ENCODE data around the gene ANTKMT.
A peak's percentile ranks its signal among the peaks of the same experiment; 100 is the strongest.

ANTKMT gene

GRCh38 chr16:718389-718788 lies 2.6 kb upstream of the ANTKMT start:
- H3K36me3 ChIP-seq (ENCODE audit: insufficient read depth, low read length), result no peaks in the 10 kb centered on the region
- no peaks in the 10 kb centered on the region for H3K27me3 ChIP-seq (ENCODE audit: insufficient read depth, low read length, poor library complexity, severe bottlenecking)
- no peaks in the 10 kb centered on the region for H3K79me2 ChIP-seq (ENCODE audit: insufficient read depth, low read length)
- no peak overlapping the region for H3K4me3 ChIP-seq (ENCODE audit: low read length, poor library complexity, severe bottlenecking)
- H3K4me2 ChIP-seq (ENCODE audit: low read depth, low read length, poor library complexity, severe bottlenecking), result no peak overlapping the region
- no peaks in the 10 kb centered on the region for H3K9me3 ChIP-seq (ENCODE audit: insufficient read depth, low read depth, low read length)
- no peaks in the 10 kb centered on the region for H3K9me2 ChIP-seq (replicated peaks; ENCODE audit: low read depth, low read length)
- H3K4me1 ChIP-seq (ENCODE audit: insufficient read depth, low read length, poor library complexity, severe bottlenecking), result peaks cover 7% of the 10 kb centered on the region
- H2AFZ ChIP-seq (ENCODE audit: low read length), result no peak overlapping the region
- no peak overlapping the region for H3K9ac ChIP-seq (ENCODE audit: low read depth, low read length, poor library complexity, severe bottlenecking)
- TF ChIP-seq, protein P1, sequence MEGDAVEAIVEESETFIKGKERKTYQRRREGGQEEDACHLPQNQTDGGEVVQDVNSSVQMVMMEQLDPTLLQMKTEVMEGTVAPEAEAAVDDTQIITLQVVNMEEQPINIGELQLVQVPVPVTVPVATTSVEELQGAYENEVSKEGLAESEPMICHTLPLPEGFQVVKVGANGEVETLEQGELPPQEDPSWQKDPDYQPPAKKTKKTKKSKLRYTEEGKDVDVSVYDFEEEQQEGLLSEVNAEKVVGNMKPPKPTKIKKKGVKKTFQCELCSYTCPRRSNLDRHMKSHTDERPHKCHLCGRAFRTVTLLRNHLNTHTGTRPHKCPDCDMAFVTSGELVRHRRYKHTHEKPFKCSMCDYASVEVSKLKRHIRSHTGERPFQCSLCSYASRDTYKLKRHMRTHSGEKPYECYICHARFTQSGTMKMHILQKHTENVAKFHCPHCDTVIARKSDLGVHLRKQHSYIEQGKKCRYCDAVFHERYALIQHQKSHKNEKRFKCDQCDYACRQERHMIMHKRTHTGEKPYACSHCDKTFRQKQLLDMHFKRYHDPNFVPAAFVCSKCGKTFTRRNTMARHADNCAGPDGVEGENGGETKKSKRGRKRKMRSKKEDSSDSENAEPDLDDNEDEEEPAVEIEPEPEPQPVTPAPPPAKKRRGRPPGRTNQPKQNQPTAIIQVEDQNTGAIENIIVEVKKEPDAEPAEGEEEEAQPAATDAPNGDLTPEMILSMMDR (conservative IDR thresholded peaks at IDR 0.05; ENCODE audit: low read length), result no peak
- no peak for TF ChIP-seq EZH2phosphoT487 (IDR thresholded peaks at IDR 0.05; ENCODE audit: borderline replicate concordance)
- H3F3A ChIP-seq (ENCODE audit: low read depth), result no peaks in the 10 kb centered on the region
- no peaks in the 10 kb centered on the region for H4K20me1 ChIP-seq (ENCODE audit: insufficient read depth, low read length, poor library complexity, severe bottlenecking)

DNA sequence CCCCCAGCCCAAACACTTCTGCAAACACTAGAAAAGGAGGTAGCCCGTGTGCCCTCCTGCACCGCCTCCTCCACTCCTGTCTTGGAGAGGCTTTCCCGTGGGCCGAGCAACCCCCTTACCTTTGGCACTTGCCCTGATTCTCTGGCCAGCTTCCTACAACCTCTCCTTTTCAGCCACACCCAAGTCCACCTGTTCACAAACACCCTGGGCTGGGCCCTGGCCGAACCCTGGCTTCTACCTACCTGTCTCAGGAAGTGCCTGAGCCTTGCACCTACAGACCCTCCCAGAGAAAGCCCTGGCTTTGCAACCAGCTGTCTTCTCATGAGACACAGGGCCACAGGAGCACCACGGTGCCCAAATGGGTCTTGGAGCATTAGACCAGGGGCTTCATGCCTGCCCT lies 2.0 kb upstream of the ANTKMT start:
- Histone ChIP-seq H2AFZ (ENCODE audit: low read length) (no peak overlapping the region), H3K79me2 (ENCODE audit: insufficient read depth, low read length) (no peaks in the 10 kb centered on the region), H3K4me3 (ENCODE audit: low read length, poor library complexity, severe bottlenecking) (peak overlapping the region; percentile 83), H3K27me3 (ENCODE audit: insufficient read depth, low read length, poor library complexity, severe bottlenecking) (no peaks in the 10 kb centered on the region), H3K9me2 (replicated peaks; ENCODE audit: low read depth, low read length) (no peaks in the 10 kb centered on the region), H3K9me3 (ENCODE audit: insufficient read depth, low read depth, low read length) (no peaks in the 10 kb centered on the region), H3K4me1 (ENCODE audit: insufficient read depth, low read length, poor library complexity, severe bottlenecking) (peaks cover 7% of the 10 kb centered on the region), H3F3A (ENCODE audit: low read depth) (no peaks in the 10 kb centered on the region), H4K20me1 (ENCODE audit: insufficient read depth, low read length, poor library complexity, severe bottlenecking) (no peaks in the 10 kb centered on the region), H3K9ac (ENCODE audit: low read depth, low read length, poor library complexity, severe bottlenecking) (peak overlapping the region; percentile 91), H3K4me2 (ENCODE audit: low read depth, low read length, poor library complexity, severe bottlenecking) (peak overlapping the region; percentile 85), H3K36me3 (ENCODE audit: insufficient read depth, low read length) (no peaks in the 10 kb centered on the region)
- TF ChIP-seq EZH2phosphoT487 (IDR thresholded peaks at IDR 0.05; ENCODE audit: borderline replicate concordance), result no peak
- TF ChIP-seq, protein P1 (conservative IDR thresholded peaks at IDR 0.05; ENCODE audit: low read length), result no peak

DNA sequence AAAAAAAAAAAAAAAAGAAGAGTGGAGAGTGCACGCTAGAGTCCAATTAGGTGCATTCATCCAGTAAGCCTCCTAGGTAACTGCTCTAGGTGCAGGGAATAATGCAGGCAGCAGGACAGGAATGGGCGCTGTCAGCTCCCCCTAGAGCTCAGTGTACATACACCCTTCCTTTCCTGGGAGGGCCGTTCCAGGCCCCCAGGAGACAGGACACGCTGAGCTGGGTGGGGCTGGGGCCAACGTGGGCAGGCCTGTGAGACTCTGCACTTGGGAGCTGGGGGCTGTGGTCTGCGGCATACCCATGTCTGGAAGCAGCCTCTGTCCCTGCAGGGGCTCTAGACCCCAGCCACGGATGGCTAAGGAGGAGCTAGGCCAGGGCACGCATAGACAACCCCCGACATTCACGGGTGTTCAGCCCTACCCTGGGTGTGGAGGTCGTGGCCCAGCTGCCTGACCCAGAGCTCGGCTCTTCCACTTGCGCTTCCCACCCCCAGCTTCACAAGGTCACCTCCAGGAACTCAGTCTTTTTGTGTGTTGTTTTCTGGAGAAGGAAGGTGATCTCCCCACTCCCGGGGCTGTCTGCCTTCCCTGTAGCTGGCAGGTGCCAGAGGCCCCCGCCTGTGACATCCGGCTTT lies 1.0 kb upstream of the ANTKMT start:
- H2AFZ ChIP-seq (ENCODE audit: low read length), result 0 out of 2 replicates have a peak overlapping the region, but pooled peaks have one; percentile 73
- peak overlapping the region; percentile 85 for H3K4me2 ChIP-seq (ENCODE audit: low read depth, low read length, poor library complexity, severe bottlenecking)
- no peaks in the 10 kb centered on the region for H3K9me2 ChIP-seq (replicated peaks; ENCODE audit: low read depth, low read length)
- no peaks in the 10 kb centered on the region for H3F3A ChIP-seq (ENCODE audit: low read depth)
- H3K27me3 ChIP-seq (ENCODE audit: insufficient read depth, low read length, poor library complexity, severe bottlenecking), result no peaks in the 10 kb centered on the region
- H3K9ac ChIP-seq (ENCODE audit: low read depth, low read length, poor library complexity, severe bottlenecking), result peak overlapping the region; percentile 91
- TF ChIP-seq, protein P1 (conservative IDR thresholded peaks at IDR 0.05; ENCODE audit: low read length), result no peak
- TF ChIP-seq EZH2phosphoT487 (IDR thresholded peaks at IDR 0.05; ENCODE audit: borderline replicate concordance), result no peak
- no peaks in the 10 kb centered on the region for H3K9me3 ChIP-seq (ENCODE audit: insufficient read depth, low read depth, low read length)
- no peaks in the 10 kb centered on the region for H4K20me1 ChIP-seq (ENCODE audit: insufficient read depth, low read length, poor library complexity, severe bottlenecking)
- H3K36me3 ChIP-seq (ENCODE audit: insufficient read depth, low read length), result no peaks in the 10 kb centered on the region
- no peaks in the 10 kb centered on the region for H3K79me2 ChIP-seq (ENCODE audit: insufficient read depth, low read length)
- peaks cover 7% of the 10 kb centered on the region for H3K4me1 ChIP-seq (ENCODE audit: insufficient read depth, low read length, poor library complexity, severe bottlenecking)
- H3K4me3 ChIP-seq (ENCODE audit: low read length, poor library complexity, severe bottlenecking), result peak overlapping the region; percentile 83
